Astrocyte of the hippocampus (primary cell): ENCODE measurements around the gene CALHM3.

Source experiments
- DNase-seq: peaks from one replicate; pipeline ENCODE4 v3.0.0; 2011; ENCODE audit warnings: low read depth, low spot score

The CALHM3 gene

DNA sequence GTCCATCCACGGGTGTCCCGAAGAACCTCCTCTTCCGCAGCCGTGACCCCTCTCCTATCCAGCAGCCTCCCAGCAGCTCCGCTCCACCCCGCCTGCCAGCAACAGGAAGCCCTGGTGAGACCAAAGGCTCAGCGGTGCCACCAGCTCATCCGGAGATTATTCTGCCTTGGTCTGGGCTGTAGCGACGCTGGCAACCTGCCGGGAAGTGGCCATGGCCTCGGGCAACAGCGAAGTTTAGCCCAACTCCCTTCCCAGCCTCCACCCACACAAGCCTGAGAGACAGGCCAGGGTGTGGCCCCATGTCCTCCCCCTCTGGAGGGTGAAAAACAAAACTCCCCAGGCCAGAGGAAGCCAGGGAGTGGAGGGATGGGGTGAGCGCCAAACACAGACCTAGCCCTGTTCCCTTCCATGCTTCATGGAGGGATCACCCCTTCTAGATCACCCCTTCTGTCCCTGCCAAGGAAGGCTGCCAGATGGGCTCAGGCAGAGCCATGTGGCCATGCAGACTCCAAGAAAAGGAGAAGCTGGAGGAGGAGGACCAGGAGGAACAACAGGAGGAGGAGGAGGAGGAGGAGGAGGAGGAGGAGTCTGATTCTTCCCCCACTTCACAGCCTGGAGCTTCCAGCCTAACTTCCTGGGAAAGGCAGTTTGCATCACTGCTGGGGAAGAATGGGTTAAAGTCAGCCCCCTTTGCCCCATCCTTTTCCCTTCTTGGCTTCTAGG lies 27.8 kb downstream of the CALHM3 start:
- DNase-seq = peak; percentile 38

- DNase-seq = no peak
Observed at GRCh38 chr10:103450201-103450695, 28.8 kb downstream of the CALHM3 start.

GRCh38 chr10:103449208-103450144 lies 29.6 kb downstream of the CALHM3 start:
- DNase-seq = no peak

DNA sequence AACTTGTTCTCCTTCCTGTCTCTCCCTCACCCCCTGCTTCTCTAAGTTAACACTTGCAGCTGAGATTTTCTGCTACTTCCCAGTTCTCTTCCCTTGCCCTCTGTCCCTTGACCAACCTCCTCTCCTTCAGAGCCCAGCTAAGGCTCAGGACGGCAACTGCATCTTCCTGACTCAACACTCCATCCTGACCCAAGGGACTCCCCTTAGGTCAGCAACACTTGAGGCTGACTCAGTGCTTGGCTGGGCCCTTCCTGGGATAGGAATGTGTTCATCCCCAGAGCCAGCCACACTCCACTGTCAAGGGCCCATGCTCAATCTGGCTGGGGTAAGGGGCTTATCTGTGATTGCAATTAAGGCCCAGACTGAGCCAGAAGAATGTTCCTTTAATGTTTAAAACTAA lies 30.3 kb downstream of the CALHM3 start:
- peak; percentile 52 for DNase-seq

GRCh38 chr10:103447187-103447586 lies 31.9 kb downstream of the CALHM3 start:
- DNase-seq = no peak

DNA sequence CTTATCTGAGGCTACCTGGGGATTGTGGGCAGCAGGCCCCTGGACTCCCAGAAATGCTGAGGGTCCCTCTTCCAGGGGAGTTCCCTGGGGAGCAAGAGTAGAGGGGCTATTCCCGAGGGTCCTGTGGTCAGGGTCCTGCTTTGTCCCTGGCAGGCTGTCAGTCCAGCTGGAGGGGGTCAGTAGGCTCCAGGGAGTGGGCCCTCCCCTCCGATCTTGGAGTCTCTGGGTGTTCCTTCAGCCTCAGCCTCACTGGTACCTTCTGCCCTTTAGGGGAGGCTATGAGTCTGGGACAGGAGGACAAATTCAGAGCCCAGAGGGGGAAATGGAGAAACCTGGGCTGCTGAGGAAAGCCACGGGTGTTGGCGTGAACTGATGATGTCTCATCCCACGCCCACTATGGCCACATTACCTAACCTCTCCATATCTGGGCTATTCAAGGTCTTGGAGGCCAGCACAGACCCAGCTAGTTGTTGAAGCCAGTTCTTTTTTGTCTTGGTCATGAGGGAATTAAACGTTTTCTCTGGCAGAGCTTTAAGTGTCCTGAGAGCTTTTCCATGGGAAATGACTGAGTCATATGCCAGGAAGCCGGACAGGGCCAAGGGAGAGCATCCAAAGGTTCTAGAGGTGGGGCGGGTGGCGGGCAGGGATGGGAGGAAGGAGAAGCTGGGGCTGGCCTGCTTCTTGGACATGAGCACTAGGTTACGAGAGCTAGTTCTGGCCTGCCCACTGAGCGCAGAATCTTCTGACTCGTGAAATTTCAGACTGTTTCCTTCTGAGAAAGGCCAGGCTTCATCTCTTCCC lies 33.1 kb downstream of the CALHM3 start:
- peak; percentile 56 for DNase-seq

DNA sequence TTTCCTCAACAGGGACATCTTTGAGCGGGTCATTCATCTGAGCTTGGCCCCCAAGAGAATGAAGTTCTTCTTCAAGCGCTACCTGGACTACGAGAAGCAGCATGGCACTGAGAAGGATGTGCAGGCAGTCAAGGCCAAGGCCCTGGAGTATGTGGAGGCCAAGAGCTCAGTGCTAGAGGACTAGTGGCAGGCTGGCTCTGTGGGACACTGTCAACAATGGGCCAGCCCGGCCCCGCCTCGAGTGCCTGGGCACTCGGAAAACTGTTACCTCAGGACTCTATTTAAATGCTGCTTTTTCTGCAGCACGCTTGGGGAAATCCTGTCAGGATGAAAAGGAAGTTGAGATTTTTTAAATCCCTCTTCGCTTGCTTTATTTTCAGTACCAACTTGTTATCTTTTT lies 33.7 kb downstream of the CALHM3 start:
- no peak for DNase-seq

DNA sequence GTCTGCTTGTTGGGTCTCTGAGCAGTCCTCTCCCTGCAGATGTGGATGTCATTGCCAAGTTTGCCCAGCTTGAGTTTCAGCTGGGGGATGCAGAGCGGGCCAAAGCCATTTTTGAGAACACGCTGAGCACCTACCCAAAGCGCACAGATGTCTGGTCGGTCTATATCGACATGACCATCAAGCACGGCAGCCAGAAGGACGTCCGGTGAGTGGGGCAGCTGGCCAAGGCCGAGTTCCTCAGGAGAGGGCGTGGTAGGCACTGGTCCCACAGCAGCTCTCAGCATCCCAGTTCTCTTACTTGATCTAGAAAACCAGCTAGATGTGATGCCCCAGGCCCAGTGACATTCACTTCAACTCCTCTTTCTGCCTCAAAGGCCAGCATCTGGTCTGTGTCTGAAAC lies 34.6 kb downstream of the CALHM3 start:
- no peak for DNase-seq

DNA sequence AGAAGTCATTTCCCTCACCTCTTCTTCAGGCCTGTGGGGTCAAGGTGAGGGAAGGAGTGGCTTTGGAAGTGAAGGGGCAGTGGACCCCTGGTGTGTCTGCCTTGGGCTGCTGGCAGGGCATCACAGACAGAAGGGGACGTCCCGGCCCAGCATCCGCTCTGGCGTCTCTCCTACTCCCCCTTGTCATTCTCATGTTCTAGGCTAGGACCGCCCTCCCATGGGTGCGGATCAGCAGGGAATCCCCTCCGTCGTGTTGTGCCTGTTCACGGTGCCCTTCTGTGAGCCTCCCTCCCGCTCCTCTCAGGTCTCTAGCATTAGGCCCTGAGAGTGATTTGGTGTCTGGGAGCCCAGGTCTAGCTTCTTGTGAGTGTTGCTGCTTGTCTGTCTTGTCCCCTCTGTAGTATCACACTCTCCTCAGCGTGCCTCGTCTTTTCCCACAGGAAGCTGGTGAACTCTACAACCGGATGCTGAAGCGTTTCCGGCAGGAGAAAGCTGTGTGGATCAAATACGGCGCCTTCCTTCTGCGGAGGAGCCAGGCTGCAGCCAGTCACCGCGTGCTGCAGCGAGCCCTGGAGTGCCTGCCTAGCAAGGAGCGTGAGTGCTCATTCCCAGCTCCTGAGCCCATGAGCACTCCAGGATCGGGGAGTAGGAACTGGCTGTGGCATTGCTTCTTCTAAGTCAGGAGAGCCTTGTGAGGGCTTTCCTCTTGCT lies 35.4 kb downstream of the CALHM3 start:
- DNase-seq = no peak

- peak; percentile 84 for DNase-seq
Observed at GRCh38 chr10:103442031-103442461, 37.0 kb downstream of the CALHM3 start.

DNA sequence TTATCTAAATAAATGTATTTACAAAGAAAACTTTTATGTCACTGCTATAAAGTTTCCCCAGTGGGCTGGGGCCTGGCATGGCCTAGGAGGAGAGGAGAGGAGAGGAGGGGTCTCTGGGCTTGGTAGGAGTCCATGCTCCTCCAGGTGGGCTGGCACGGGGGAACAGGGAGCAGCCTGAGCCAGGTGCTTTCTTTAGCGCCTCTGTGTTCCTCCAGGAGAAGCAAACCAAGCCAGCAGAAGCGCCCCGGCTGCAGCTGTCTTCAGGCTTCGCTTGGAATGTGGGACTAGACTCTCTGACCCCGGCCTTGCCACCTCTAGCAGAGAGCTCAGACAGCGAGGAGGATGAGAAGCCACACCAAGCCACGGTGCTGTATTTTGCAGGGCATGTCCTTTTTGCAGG lies 37.4 kb downstream of the CALHM3 start:
- no peak for DNase-seq

DNA sequence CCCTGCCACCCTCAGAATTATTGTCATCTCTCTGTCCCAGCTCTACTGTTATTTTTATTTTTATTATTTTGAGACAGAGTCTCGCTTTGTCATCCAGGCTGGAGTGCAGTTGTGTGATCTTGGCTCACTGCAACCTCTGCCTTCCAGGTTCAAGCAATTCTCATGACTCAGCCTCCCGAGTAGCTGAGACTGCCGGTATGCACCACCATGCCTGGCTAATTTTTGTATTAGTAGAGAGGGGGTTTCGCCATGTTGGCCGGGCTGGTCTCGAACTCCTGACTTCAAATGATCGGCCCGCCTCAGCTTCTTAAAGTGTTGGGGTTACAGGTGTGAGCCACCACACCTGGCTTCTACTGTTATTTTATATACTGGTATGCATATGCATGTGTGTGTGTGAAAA lies 37.8 kb downstream of the CALHM3 start:
- no peak for DNase-seq

- DNase-seq = no peak
Observed at GRCh38 chr10:103440416-103440815, 38.6 kb downstream of the CALHM3 start.

DNA sequence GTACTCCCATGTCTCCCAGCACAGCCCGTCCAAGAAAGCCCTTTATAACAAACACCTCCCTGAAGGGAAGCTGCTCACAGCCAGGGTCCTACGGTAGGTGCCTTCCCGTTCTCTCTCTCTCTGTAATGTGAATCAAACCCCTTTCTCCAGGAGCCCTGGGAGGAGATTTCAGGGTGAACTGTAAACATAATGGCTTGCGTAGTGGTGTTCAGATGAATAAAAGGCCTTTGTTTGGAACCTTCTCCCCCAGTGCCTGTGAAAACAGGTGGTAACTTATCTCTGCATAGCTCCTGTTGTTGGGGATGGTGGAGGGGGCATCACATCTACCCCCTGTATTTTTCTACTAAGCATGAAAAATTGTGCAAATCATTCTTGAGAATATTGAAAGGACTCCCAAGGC lies 39.3 kb downstream of the CALHM3 start:
- DNase-seq = no peak

- peak; percentile 34 for DNase-seq
Observed at GRCh38 chr10:103433858-103434257, 45.2 kb downstream of the CALHM3 start.

- no peak for DNase-seq
Observed at GRCh38 chr10:103431902-103432301, 47.1 kb downstream of the CALHM3 start.

DNA sequence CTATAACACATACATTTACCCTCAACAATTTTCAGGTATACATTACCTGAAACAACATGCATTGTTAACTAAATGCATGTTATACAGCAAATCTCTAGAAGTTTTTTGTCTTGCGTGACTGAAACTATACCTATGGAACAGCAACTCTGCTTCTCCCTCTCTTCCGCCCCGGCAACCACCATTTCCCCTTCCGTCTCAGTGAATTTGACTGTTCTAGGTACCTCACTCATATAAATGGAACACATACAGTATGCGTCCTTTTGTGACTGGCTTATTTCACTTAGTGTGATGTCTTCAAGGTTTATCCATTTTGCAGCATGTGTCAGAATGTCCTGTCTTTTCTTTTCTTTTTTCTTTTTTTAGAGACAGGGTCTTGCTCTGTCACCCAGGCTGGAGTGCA lies 49.4 kb downstream of the CALHM3 start:
- no peak for DNase-seq

- DNase-seq = no peak
Observed at GRCh38 chr10:103428989-103429643, 49.9 kb downstream of the CALHM3 start.

- no peak for DNase-seq
Observed at GRCh38 chr10:103427866-103428265, 51.2 kb downstream of the CALHM3 start.

- DNase-seq = no peak
Observed at GRCh38 chr10:103423748-103424147, 55.3 kb downstream of the CALHM3 start.
